Transverse colon (tissue), 4 donors: ENCODE measurements around the gene SSBP2.

Experiments
- EP300 ChIP-seq: sonication (generic); formaldehyde crosslinking; IDR thresholded peaks from one replicate; pipeline ENCODE4 v1.6.1; 2017; ENCODE audit warnings: antibody characterized with exemption, low read depth
- POLR2A ChIP-seq: fragments of 450-650 bp; IDR thresholded peaks from one replicate; pipeline ENCODE4 v1.6.1; 2016; ENCODE audit warnings: antibody characterized with exemption, mild to moderate bottlenecking, moderate library complexity
- POLR2AphosphoS5 ChIP-seq, 3 donors: sonication (generic); formaldehyde crosslinking; IDR thresholded peaks; one replicate each; pipeline ENCODE4 v1.6.1; 2016; ENCODE audit warnings: antibody characterized with exemption in 3 of 3
- TF ChIP-seq, protein P1 (sequence below), 5 experiments: fragments of 200-600 bp in 3 of 5; fragments of 450-650 bp in 2 of 5; sonication (generic) in 3 of 5; IDR thresholded peaks; 1 replicate in 2 of 5; 2 replicates in 3 of 5; pipeline ENCODE4 v1.5.1; 2016 to 2017; ENCODE audit warnings: antibody characterized with exemption in 5 of 5, inconsistent platforms in 3 of 5, mild to moderate bottlenecking in 2 of 5, moderate library complexity in 1 of 5

- TF ChIP-seq, protein P1, sequence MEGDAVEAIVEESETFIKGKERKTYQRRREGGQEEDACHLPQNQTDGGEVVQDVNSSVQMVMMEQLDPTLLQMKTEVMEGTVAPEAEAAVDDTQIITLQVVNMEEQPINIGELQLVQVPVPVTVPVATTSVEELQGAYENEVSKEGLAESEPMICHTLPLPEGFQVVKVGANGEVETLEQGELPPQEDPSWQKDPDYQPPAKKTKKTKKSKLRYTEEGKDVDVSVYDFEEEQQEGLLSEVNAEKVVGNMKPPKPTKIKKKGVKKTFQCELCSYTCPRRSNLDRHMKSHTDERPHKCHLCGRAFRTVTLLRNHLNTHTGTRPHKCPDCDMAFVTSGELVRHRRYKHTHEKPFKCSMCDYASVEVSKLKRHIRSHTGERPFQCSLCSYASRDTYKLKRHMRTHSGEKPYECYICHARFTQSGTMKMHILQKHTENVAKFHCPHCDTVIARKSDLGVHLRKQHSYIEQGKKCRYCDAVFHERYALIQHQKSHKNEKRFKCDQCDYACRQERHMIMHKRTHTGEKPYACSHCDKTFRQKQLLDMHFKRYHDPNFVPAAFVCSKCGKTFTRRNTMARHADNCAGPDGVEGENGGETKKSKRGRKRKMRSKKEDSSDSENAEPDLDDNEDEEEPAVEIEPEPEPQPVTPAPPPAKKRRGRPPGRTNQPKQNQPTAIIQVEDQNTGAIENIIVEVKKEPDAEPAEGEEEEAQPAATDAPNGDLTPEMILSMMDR (IDR thresholded peaks at IDR 0.05), result no peak
- TF ChIP-seq POLR2A (no peak), POLR2AphosphoS5 (IDR thresholded peaks at IDR 0.05) (no peak), EP300 (no peak)
Measured at GRCh38 chr5:81685471-81685870, 65.4 kb downstream of the SSBP2 start.
